Cerebellar nuclear complex (tissue), 1 donor: ENCODE data around the gene PKMYT1.

ENCODE experiments used
- DNase-seq, 2 experiments: peaks; one replicate each; lab custom pipeline; 2025; lab: John Stamatoyannopoulos, UW

The PKMYT1 gene

GRCh38 chr16:3017794-3018506 is 37.7 kb upstream of the PKMYT1 start, which contains the start of gene CLDN6:
Gene CLDN6 (minus strand): TSS chr16:3018183. CDS start chr16:3016021, 2,162 bp downstream.
- no peak for DNase-seq

DNA sequence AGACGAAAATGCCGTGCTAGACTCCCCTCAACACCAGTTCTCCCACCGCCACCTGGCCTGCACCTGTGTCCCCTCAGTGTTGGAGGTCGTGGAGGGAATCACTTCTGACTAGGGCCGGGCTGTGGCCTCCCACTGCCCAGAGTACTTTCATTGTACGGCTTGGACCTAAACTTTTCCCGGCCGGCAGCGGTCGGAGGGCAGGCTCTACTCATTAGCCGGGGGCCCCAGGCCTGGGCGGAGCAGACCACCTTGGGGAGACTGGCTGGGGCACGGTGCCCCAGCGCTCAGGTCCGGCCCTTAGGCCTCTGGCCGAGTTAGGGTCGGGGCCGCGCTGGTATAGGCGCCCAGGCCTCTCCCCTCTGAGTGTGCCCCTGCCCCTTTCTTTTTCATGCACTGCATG is 37.1 kb upstream of the PKMYT1 start:
- DNase-seq: no peak

GRCh38 chr16:3015865-3016521 is 35.7 kb upstream of the PKMYT1 start:
- DNase-seq: no peak

- no peak for DNase-seq
Observed at GRCh38 chr16:3014971-3015370, 34.7 kb upstream of the PKMYT1 start.

GRCh38 chr16:3013998-3014690 is 33.9 kb upstream of the PKMYT1 start:
- DNase-seq: no peak

DNA sequence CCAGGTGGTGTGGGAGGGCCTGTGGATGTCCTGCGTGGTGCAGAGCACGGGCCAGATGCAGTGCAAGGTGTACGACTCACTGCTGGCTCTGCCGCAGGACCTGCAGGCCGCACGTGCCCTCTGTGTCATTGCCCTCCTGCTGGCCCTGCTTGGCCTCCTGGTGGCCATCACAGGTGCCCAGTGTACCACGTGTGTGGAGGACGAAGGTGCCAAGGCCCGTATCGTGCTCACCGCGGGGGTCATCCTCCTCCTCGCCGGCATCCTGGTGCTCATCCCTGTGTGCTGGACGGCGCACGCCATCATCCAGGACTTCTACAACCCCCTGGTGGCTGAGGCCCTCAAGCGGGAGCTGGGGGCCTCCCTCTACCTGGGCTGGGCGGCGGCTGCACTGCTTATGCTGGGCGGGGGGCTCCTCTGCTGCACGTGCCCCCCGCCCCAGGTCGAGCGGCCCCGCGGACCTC is 33.3 kb upstream of the PKMYT1 start:
- no peak for DNase-seq

DNA sequence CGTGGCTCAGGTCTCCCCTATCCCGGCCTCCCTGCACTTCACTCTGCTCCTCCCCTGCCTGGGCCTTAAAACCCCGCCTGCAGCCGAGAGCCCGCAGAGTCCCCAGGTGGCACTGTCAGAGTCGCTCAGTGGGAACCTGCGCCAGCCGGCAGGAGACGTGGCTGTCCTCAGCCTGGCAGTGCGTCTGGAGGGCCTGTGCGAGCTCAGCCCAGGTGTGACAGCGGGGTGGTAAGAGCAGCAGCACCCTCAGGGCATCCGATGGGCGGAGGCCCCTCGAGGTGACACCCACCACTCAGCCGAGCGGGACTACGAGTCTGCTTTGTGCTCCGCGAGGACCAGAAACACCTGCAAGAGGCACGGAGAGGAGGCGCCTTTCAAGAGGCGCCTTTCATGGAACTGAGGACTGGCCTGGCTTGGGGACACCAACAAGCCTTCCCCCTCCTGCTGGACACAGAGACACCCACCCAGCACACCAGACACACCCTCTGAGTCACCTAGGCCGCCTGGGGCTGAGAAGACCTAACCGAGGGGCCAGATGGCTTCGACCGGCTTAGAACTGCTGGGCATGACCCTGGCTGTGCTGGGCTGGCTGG is 32.7 kb upstream of the PKMYT1 start, which contains the start of gene CLDN9:
CLDN9 (plus strand) TSS at position 96 of the 593 bp plus-strand sequence; CDS start at position 536, 440 bp downstream.
- DNase-seq: no peak

GRCh38 chr16:3012246-3012645 is 32.0 kb upstream of the PKMYT1 start:
- no peak for DNase-seq

DNA sequence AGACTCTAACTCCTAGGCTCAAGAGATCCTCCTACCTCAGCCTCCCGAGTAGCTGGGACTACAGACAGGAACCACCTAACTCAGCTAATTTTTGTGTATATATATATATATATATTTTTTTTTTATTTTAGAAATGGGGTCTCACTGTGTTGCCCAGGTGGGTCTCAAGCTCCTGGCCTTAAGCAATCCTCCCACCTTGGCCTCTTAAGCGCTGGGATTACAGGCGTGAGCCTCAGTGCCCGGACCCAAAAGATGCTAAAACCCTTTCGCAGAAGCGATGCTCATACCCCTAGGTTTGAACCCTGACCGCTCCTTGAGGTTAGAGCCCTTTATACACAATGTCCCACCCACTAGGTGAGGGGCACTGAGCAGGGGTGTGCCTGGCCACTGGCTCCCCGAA is 30.3 kb upstream of the PKMYT1 start:
- no peak for DNase-seq

DNA sequence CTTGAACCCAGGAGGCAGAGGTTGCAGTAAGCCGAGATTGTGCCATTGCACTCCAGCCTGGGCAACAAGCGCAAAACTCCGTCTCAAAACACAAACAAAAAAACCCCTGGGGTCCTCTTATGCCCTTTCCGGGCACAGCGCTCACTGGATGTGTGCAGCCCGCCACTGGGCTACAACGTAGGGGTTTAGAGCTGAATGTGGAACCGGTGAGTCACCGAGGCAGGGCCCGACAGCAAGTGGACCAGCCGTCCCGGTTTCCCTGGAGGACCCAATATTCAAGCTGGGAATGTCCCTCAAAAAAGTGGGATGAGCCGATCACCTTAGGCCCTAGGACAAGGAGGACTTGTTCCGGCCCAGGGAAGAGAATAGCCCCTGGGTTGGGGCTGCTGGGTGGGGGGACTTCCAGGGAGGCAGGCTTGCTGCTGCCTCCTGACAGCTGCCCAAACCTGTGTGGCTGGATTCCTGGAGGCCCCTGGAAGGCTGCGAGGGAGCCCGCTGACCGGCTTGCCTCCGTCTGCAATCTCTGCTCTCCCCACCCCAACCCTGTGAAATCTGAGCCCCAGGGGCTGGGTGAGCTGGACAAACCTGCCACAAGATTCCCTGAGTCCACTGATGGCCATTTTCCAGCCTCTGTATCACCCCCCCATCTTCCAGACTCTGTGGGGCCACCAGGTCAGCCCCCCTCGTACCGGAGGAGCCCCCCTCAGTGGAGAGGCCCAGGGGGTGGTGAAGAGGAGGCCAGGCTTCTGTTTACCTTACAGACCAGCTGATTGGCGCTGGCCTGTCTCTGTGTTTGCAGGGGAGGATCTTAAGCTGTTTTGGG is 29.5 kb upstream of the PKMYT1 start:
- DNase-seq: no peak

GRCh38 chr16:3008690-3009037 is 28.4 kb upstream of the PKMYT1 start:
- no peak for DNase-seq

- no peak for DNase-seq
Observed at GRCh38 chr16:3007957-3008689, 27.9 kb upstream of the PKMYT1 start.

- no peak for DNase-seq
Observed at GRCh38 chr16:3007059-3007956, 27.1 kb upstream of the PKMYT1 start.

DNA sequence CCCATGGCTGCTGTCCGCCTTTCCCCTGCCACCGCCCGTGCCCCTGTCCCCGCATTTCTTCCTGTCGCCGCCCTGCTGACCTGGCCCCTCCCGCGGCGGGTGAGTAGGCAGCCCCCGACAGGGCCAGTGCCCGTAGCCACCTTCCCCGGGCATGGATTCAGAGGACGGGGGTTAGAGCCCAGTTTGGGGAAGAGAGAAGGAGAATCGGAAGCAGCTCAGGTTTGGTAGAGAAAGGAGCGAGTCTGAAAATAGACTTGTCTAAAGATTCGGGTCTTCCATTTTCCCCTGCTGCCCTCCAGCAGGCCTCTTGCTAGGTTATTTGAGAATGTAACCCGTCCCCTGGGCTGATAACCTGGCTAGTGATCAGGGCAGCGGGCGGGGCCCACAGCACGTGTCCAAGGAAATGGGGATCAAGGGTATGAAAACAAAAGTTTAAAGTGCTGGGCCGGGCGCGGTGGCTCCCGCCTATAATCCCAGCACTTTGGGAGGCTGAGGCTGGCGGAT is 24.6 kb upstream of the PKMYT1 start:
- no peak for DNase-seq

DNA sequence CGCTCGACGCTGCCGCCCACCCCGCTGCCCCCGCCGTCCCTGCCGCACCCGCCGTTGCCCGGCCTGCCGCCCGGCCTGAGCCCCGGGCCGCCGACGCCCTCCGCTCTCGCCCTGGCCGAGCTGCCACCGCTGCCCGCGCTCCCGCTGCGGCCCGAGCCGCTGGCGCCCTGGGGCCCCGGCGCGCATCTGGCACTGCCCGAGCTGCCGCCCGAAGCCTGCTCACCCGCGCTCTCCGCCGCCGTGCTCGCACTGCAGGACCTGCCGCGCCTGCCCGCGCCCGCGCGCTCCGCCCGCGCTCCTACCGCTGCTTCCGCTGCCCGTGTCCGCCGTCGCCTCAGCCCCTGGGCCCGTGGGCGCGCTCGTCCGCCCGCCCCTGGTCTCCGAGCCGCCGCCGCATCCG is 24.1 kb upstream of the PKMYT1 start:
- DNase-seq: no peak

DNA sequence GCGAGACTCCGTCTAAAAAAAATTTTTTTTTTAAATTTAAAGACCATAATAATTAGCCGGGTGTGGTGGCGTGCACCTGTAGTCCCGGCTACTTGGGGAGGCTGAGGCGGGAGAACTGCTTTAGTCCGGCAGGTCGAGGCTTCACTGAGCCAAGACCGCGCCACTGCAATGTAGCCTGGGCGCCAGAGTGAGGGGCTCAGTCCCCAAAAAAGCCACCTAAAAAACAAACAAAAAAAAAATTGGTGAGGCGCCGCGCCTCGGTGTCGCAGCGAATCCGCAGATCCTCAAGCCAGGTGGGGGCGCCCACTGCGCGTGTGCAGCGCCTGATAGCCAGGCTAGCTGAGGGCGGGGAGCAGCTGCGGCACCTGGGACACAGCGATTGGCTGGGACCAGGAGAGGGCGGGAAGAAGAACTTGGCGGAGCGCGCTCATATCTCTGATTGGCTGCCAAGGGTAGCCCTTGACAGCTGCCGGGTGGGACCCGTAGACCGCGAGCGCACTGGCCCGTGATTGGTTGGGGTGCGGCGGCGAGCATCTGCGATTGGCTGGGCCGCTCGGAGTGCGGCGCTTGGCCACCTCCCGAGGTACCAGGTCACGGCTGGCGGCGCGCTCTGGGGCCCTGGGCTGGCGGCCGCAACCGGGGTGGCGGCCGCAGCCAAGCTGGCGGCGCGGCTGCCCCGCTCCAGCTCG is 23.5 kb upstream of the PKMYT1 start:
- peak; percentile 96 to 98 for DNase-seq

GRCh38 chr16:3001316-3001715 is 21.1 kb upstream of the PKMYT1 start:
- no peak for DNase-seq

DNA sequence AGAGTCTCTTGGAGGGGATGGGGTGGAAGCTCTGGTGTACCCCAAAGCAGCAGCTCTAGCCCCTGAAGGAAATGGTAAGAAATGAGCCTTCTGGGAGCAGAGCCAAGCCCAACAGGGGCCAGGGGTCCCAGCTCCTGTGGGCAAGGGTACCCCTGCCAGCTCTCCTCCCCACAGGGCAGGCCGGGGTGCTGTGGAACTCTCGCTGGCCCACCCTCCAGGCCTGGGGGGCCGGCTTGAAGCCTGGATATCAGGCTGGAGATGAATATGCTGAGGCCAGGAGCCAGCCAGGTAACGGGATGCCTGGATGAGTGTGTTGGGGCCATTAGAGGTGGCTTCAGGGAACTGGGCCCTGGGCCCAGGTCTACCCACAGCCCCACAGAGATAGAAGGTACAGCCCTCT is 20.3 kb upstream of the PKMYT1 start:
- DNase-seq: no peak

GRCh38 chr16:2999929-3000328 is 19.7 kb upstream of the PKMYT1 start:
- no peak for DNase-seq
